ENCODE data around the gene TNPO3. TPM values are rescaled to one million over a fixed set of nuclear protein-coding genes. Genes with fewer than 3 reads are reported as not detected.

Gene TNPO3
- total RNA-seq, 6 experiments from 2014 or later: 15.2 to 30.2 (median 22.2) TPM

- peaks cover 0 to 53% (median 14%) of the 10 kb centered on the region in 4 donors for H3K36me3 ChIP-seq
- no peaks in the 10 kb centered on the region for H3K9me3 ChIP-seq
- no peaks in the 10 kb centered on the region for H3K4me1 ChIP-seq
- ATAC-seq: no peak
- H3K27ac ChIP-seq: no peak overlapping the region
- TF ChIP-seq POLR2A (IDR thresholded peaks at IDR 0.05) (no peak), CTCF (IDR thresholded peaks at IDR 0.05) (no peak)
- intact Hi-C loops (cut with DNase I): no loop called here
- 81% methylated on average over 2 of the region's 2 CpGs for WGBS (ENCODE audit: insufficient coverage, low coverage, low lambda C conversion rate, missing lambda C conversion rate)
- DNase-seq: no peak
- H3K4me3 ChIP-seq: no peak overlapping the region
- H3K27me3 ChIP-seq: no peaks in the 10 kb centered on the region
These were observed 100.8 kb downstream of the TNPO3 start for GRCh38 chr7:128954150-128954549.

DNA sequence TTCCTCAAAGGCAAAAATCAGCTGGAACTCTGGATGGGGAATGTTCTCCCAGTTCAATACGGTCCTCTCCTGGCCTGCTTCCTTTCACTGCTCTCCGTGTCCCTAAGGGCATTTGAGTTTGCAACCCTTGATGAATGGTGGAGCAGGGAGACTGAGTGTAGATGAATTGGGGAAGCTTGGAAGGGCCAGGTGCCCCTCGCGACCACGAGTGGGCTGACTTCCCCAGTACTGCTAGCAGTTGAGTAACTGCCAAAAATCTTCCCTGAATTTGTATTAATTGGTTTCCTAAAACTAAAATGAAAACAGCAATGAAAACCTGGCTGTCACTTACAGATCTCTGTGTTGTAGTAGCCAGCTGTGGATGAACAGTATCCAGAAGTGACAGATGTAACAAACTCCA is 103.6 kb downstream of the TNPO3 start:
- no peak for TF ChIP-seq POLR2A (IDR thresholded peaks at IDR 0.05)
- TF ChIP-seq CTCF (IDR thresholded peaks at IDR 0.05): no peak
- ATAC-seq (no peak), DNase-seq (no peak)
- H3K27me3 ChIP-seq: no peaks in the 10 kb centered on the region
- H3K4me1 ChIP-seq: no peaks in the 10 kb centered on the region
- 76% methylated on average over 5 of the region's 5 CpGs for WGBS (ENCODE audit: insufficient coverage, low coverage, low lambda C conversion rate, missing lambda C conversion rate)
- intact Hi-C loops (cut with DNase I): no loop called here
- H3K9me3 ChIP-seq: no peaks in the 10 kb centered on the region
- no peak overlapping the region for H3K4me3 ChIP-seq
- peaks cover 0 to 28% (median 5%) of the 10 kb centered on the region in 4 donors for H3K36me3 ChIP-seq
- H3K27ac ChIP-seq: no peak overlapping the region

GRCh38 chr7:128948976-128949760 is 105.7 kb downstream of the TNPO3 start:
- 89% methylated on average over 1 of the region's 4 CpGs for WGBS (ENCODE audit: insufficient coverage, low coverage, low lambda C conversion rate, missing lambda C conversion rate)
- Histone ChIP-seq H3K9me3 (no peaks in the 10 kb centered on the region), H3K36me3 (peaks cover 0 to 7% (median 0%) of the 10 kb centered on the region in 4 donors), H3K4me3 (no peak overlapping the region), H3K27ac (no peak overlapping the region), H3K4me1 (no peaks in the 10 kb centered on the region), H3K27me3 (no peaks in the 10 kb centered on the region)
- ATAC-seq: peak; percentile 25 to 52 (median 28)
- intact Hi-C loops (cut with DNase I): no loop called here
- no peak for TF ChIP-seq POLR2A (IDR thresholded peaks at IDR 0.05)
- TF ChIP-seq CTCF (IDR thresholded peaks at IDR 0.05): no peak
- DNase-seq: no peak

DNA sequence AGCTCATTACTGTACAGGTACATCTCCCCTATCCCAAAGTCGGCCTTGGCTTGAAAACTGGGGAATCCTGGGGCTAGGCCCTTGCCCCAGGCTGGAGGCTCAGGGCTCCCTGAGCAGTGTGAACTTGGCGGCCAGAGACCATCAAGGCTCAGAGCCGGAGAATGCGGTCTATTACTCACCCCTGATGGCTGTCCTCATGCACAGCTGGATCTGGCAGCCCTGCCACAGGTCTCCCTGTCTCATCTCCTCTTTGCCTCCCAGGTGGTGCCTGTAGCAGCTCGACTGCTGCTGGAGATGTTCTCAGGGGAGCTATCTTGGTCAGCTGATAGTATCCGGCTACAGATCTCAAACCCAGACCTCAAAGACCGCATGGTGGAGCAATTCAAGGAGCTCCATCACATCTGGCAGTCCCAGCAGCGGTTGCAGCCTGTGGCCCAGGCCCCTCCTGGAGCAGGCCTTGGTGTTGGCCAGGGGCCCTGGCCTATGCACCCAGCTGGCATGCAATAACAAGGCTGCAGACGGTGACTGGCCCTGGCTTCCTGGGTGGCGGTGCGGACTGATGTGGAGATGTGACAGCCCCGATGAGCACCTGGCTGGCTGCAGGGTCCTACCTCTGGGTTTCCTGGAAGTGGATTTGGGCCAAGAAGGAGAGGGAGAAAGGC is 106.5 kb downstream of the TNPO3 start:
- no peak overlapping the region for H3K27ac ChIP-seq
- no peaks in the 10 kb centered on the region for H3K36me3 ChIP-seq
- H3K9me3 ChIP-seq: no peaks in the 10 kb centered on the region
- ATAC-seq: peak; percentile 39 to 64 (median 46)
- H3K27me3 ChIP-seq: no peaks in the 10 kb centered on the region
- TF ChIP-seq CTCF (IDR thresholded peaks at IDR 0.05) (no peak), POLR2A (IDR thresholded peaks at IDR 0.05) (no peak)
- no peak overlapping the region for H3K4me3 ChIP-seq
- DNase-seq: peak in 1 of 3 donors; percentile 59
- no peaks in the 10 kb centered on the region for H3K4me1 ChIP-seq
- intact Hi-C loops (cut with DNase I): no loop called here
- WGBS (ENCODE audit: insufficient coverage, low coverage, low lambda C conversion rate, missing lambda C conversion rate): 49% methylated on average over 4 of the region's 12 CpGs

Data from right lobe of liver (tissue), 6 donors.